Hippocampal formation (tissue), 2 donors: ENCODE measurements around the gene MLANA.

Experiments used
- DNase-seq, 2 donors: peaks; one replicate each; lab custom pipeline; 2025; lab: John Stamatoyannopoulos, UW

Gene MLANA

GRCh38 chr9:5957166-5957565 is 66.5 kb downstream of the MLANA start:
- DNase-seq, result no peak

DNA sequence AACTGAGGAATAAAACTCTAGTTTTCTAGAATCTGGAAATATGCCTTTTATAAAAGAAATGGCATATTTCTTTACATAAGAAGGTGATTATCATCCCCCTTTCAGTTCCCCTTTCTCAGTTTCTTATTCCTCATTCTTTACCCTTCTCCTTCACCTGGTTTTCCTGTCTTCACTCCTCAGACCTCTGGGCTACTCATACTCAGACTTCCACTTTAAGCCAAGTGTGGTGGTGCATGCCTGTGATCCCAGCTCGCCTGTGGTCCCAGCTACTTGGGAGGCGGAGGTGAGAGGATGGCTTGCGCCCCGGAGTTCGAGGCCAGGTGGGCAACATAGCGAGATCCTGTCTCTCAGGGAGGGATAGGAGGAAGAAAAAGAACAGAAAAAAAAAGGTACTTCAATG is 67.6 kb downstream of the MLANA start:
- no peak for DNase-seq
